Stomach (tissue), 4 donors: ENCODE results near the gene COL23A1.

Experiments used
- CTCF ChIP-seq, 7 experiments: fragments of 450-650 bp in 4 of 7; fragments of 200-600 bp in 3 of 7; sonication (generic) in 3 of 7; IDR thresholded peaks; one replicate each; pipeline ENCODE4 v1.5.1; 2016 to 2019; ENCODE audit warnings: antibody characterized with exemption in 7 of 7, control low read depth in 2 of 7, mild to moderate bottlenecking in 1 of 7
- POLR2AphosphoS5 ChIP-seq, 3 donors: sonication (generic); formaldehyde crosslinking; IDR thresholded peaks; one replicate each; pipeline ENCODE4 v1.6.1; 2016; ENCODE audit warnings: antibody characterized with exemption in 3 of 3

GRCh38 chr5:178476531-178476930 lies 113.7 kb downstream of the COL23A1 start:
- TF ChIP-seq CTCF (IDR thresholded peaks at IDR 0.05) (no peak), POLR2AphosphoS5 (IDR thresholded peaks at IDR 0.05) (no peak)
